IMR-90 (cell line): ENCODE data around the gene CAMK2D.

Source experiments
- RAD21 ChIP-seq: IDR thresholded peaks from 2 replicates; pipeline ENCODE4 v1.6.1; 2012; ENCODE audit warnings: low read length, improper control_type of control experiment
- RFX5 ChIP-seq: IDR thresholded peaks from 2 replicates; pipeline ENCODE4 v1.8.0; 2012; ENCODE audit warnings: low read depth, mild to moderate bottlenecking, low read length, moderate library complexity
- TF ChIP-seq, protein P1 (sequence below): conservative IDR thresholded peaks from 2 replicates; pipeline ENCODE4 v1.5.1; 2012; ENCODE audit warnings: mild to moderate bottlenecking, low read depth, low read length, improper control_type of control experiment

DNA sequence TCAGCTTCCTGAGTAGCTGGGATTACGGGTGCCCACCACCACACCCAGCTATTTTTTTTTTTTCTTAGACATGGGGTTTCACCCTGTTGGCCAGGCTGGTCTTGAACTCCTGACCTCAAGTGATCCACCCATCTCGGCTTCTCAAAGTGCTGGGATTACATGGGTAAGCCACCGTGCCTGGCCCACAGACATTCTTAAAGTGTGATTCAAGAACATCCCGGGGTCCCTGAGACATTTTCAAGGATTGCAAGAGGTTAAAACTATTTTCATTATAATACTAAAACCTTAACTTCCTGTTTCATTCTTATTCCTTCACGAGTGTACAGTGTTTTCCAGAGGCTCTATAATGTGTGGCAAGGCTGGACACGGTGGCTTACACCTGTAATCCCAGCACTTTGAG lies 318.7 kb downstream of the CAMK2D start:
- TF ChIP-seq, protein P1, sequence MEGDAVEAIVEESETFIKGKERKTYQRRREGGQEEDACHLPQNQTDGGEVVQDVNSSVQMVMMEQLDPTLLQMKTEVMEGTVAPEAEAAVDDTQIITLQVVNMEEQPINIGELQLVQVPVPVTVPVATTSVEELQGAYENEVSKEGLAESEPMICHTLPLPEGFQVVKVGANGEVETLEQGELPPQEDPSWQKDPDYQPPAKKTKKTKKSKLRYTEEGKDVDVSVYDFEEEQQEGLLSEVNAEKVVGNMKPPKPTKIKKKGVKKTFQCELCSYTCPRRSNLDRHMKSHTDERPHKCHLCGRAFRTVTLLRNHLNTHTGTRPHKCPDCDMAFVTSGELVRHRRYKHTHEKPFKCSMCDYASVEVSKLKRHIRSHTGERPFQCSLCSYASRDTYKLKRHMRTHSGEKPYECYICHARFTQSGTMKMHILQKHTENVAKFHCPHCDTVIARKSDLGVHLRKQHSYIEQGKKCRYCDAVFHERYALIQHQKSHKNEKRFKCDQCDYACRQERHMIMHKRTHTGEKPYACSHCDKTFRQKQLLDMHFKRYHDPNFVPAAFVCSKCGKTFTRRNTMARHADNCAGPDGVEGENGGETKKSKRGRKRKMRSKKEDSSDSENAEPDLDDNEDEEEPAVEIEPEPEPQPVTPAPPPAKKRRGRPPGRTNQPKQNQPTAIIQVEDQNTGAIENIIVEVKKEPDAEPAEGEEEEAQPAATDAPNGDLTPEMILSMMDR, result no peak
- TF ChIP-seq RFX5, result no peak
- TF ChIP-seq RAD21, result no peak
